Thymus (tissue), 2 donors: ENCODE results near the gene TRIM56. TPM values are rescaled to one million over a fixed set of nuclear protein-coding genes. Genes with fewer than 3 reads are reported as not detected.

Experiments
- polyA plus RNA-seq: library from polyadenylated mRNA; stranded (reverse); fragments of 200-250 nt; gene quantifications from one replicate; pipeline ENCODE4 v1.2.3, GENCODE V29; 2013
- total RNA-seq: library from RNA; stranded (reverse); fragments of 120-200 nt; gene quantifications from one replicate; pipeline ENCODE4 v1.2.4, GENCODE V29; 2013
- donor health status: healthy.

TRIM56 gene
- total and polyA plus RNA-seq, 2 donors: 6.9 to 12.8 TPM

Other genes starting within 250 kb of the TRIM56 start
- gene SLC12A9, start 232.8 kb upstream of the TRIM56 start, total RNA-seq: 7.5 TPM
- 48.0 TPM for gene SLC12A9, start 232.8 kb upstream of the TRIM56 start, polyA plus RNA-seq
- 22.2 TPM for gene TRIP6, start 218.1 kb upstream of the TRIM56 start, total RNA-seq
- 26.1 TPM for gene TRIP6, start 218.1 kb upstream of the TRIM56 start, polyA plus RNA-seq
- 74.2 TPM for gene SRRT, start 210.4 kb upstream of the TRIM56 start, total RNA-seq
- gene SRRT, start 210.4 kb upstream of the TRIM56 start, polyA plus RNA-seq: 120 TPM
- gene UFSP1, start 195.8 kb upstream of the TRIM56 start, total RNA-seq: 2.7 TPM
- 3.6 TPM for gene UFSP1, start 195.8 kb upstream of the TRIM56 start, polyA plus RNA-seq
- gene ACHE, start 189.6 kb upstream of the TRIM56 start, total RNA-seq: 6.9 TPM
- 7.9 TPM for gene ACHE, start 189.6 kb upstream of the TRIM56 start, polyA plus RNA-seq
- 1.4 TPM for gene MUC3A, start 135.9 kb upstream of the TRIM56 start, total RNA-seq
- 2.3 TPM for gene MUC3A, start 135.9 kb upstream of the TRIM56 start, polyA plus RNA-seq
- 0.57 TPM for gene MUC12, start 115.9 kb upstream of the TRIM56 start, total RNA-seq
- gene MUC12, start 115.9 kb upstream of the TRIM56 start, polyA plus RNA-seq: 1.4 TPM
- under 0.01 TPM for gene MUC17, start 65.4 kb upstream of the TRIM56 start, total RNA-seq
- gene MUC17, start 65.4 kb upstream of the TRIM56 start, polyA plus RNA-seq: under 0.01 TPM
- 2.1 TPM for gene SERPINE1, start 41.6 kb downstream of the TRIM56 start, total RNA-seq
- gene SERPINE1, start 41.6 kb downstream of the TRIM56 start, polyA plus RNA-seq: 7.3 TPM
- gene AP1S1, start 69.0 kb downstream of the TRIM56 start, total RNA-seq: 27.9 TPM
- 48.5 TPM for gene AP1S1, start 69.0 kb downstream of the TRIM56 start, polyA plus RNA-seq
- gene VGF, start 80.1 kb downstream of the TRIM56 start, total RNA-seq: 0.05 TPM
- gene VGF, start 80.1 kb downstream of the TRIM56 start, polyA plus RNA-seq: 0.52 TPM
- not detected for gene NAT16, start 94.8 kb downstream of the TRIM56 start, total RNA-seq
- not detected for gene NAT16, start 94.8 kb downstream of the TRIM56 start, polyA plus RNA-seq
- gene MOGAT3, start 115.6 kb downstream of the TRIM56 start, total RNA-seq: not detected
- 0.11 TPM for gene MOGAT3, start 115.6 kb downstream of the TRIM56 start, polyA plus RNA-seq
- gene PLOD3, start 132.1 kb downstream of the TRIM56 start, total RNA-seq: 7.1 TPM
- gene PLOD3, start 132.1 kb downstream of the TRIM56 start, polyA plus RNA-seq: 32.0 TPM
- gene ZNHIT1, start 132.7 kb downstream of the TRIM56 start, total RNA-seq: 68.3 TPM
- gene ZNHIT1, start 132.7 kb downstream of the TRIM56 start, polyA plus RNA-seq: 103 TPM
- 4.6 TPM for gene CLDN15, start 152.3 kb downstream of the TRIM56 start, total RNA-seq
- gene CLDN15, start 152.3 kb downstream of the TRIM56 start, polyA plus RNA-seq: 34.2 TPM
- 188 TPM for gene FIS1, start 159.6 kb downstream of the TRIM56 start, total RNA-seq
- gene FIS1, start 159.6 kb downstream of the TRIM56 start, polyA plus RNA-seq: 148 TPM
- gene IFT22, start 236.3 kb downstream of the TRIM56 start, total RNA-seq: 17.8 TPM
- gene IFT22, start 236.3 kb downstream of the TRIM56 start, polyA plus RNA-seq: 19.7 TPM